ENCODE measurements around the gene CLIC4.
A peak's percentile ranks its signal among the peaks of the same experiment; 100 is the strongest.

The CLIC4 gene

DNA sequence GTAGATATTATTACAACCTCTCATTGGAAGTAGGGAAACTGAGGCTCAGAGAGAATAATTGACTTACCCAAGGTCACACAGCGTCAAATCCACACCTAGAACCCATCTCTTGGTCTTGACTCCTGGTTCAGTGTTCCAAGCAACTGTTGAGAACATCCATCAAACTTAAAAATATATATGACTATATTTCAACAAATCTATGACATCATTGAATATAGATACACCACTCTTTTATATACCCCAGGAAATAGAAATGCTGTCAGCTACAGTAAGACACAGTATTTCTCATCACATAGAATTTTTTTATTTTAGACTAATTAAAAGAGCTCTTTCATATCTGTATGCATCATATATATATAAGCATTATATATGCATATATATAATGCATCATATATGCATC, 127.9 kb downstream of the CLIC4 start:
- H3K27me3 ChIP-seq (replicated peaks in 2 of 5; ENCODE audit: control insufficient read depth in 4 of 5, insufficient read depth in 5 of 5, low read length in 4 of 5) = no peaks in the 10 kb centered on the region
- no peaks in the 10 kb centered on the region for H3K36me3 ChIP-seq (ENCODE audit: control insufficient read depth in 4 of 4, insufficient read depth in 4 of 4, low read length in 3 of 4)
- no peak for DNase-seq
- H3K4me3 ChIP-seq (ENCODE audit: control insufficient read depth in 1 of 7, extremely low read depth in 1 of 7, insufficient read depth in 4 of 7, low read depth in 2 of 7, low read length in 6 of 7) = no peak overlapping the region
- H3K27ac ChIP-seq (ENCODE audit: insufficient read depth in 1 of 2, low read depth in 1 of 2, low read length in 2 of 2, poor library complexity in 1 of 2, severe bottlenecking in 2 of 2) = no peak overlapping the region
- ChIA-PET POLR2A (interaction anchor here (1.0 to 2.2 kb wide), 2 partner anchors 23 to 24 kb away, joined by 3 to 11 read pairs; no protein-coding TSS in a partner anchor), CTCF (interaction anchor here (1.5 to 6.2 kb wide), 4 partner anchors 9 to 24 kb away, joined by 3 to 38 read pairs (median 12); no protein-coding TSS in a partner anchor)
- WGBS (ENCODE audit: insufficient coverage) = no CpG with 5 or more reads among the region's 1 CpG
- peaks cover 2 to 75% (median 45%) of the 10 kb centered on the region in 4 experiments for H3K4me1 ChIP-seq (ENCODE audit: control extremely low read depth in 1 of 4, control insufficient read depth in 4 of 4, insufficient read depth in 4 of 4, low read length in 3 of 4)
- no peaks in the 10 kb centered on the region for H3K9me3 ChIP-seq (ENCODE audit: control extremely low read depth in 1 of 5, control insufficient read depth in 4 of 5, insufficient read depth in 2 of 5, low read depth in 1 of 5, low read length in 4 of 5)

- Histone ChIP-seq H3K36me3 (ENCODE audit: control insufficient read depth in 4 of 4, insufficient read depth in 4 of 4, low read length in 3 of 4) (no peaks in the 10 kb centered on the region), H3K27me3 (replicated peaks in 2 of 5; ENCODE audit: control insufficient read depth in 4 of 5, insufficient read depth in 5 of 5, low read length in 4 of 5) (no peaks in the 10 kb centered on the region), H3K4me1 (ENCODE audit: control extremely low read depth in 1 of 4, control insufficient read depth in 4 of 4, insufficient read depth in 4 of 4, low read length in 3 of 4) (peaks cover 2 to 74% (median 39%) of the 10 kb centered on the region in 4 experiments), H3K9me3 (ENCODE audit: control extremely low read depth in 1 of 5, control insufficient read depth in 4 of 5, insufficient read depth in 2 of 5, low read depth in 1 of 5, low read length in 4 of 5) (no peaks in the 10 kb centered on the region), H3K4me3 (ENCODE audit: control insufficient read depth in 1 of 7, extremely low read depth in 1 of 7, insufficient read depth in 4 of 7, low read depth in 2 of 7, low read length in 6 of 7) (no peak overlapping the region), H3K27ac (ENCODE audit: insufficient read depth in 1 of 2, low read depth in 1 of 2, low read length in 2 of 2, poor library complexity in 1 of 2, severe bottlenecking in 2 of 2) (no peak overlapping the region)
- 90% methylated on average over 4 of the region's 7 CpGs for WGBS (ENCODE audit: insufficient coverage)
- no peak for DNase-seq
- ChIA-PET CTCF (interaction anchor here (1.7 to 6.2 kb wide), 3 partner anchors 23 to 25 kb away, joined by 9 to 38 read pairs (median 21); no protein-coding TSS in a partner anchor), POLR2A (interaction anchor here (0.6 to 2.2 kb wide), 3 partner anchors 9 to 25 kb away, joined by 3 to 11 read pairs (median 4); no protein-coding TSS in a partner anchor)
Observed at GRCh38 chr1:24874056-24874455, 128.8 kb downstream of the CLIC4 start.

DNA sequence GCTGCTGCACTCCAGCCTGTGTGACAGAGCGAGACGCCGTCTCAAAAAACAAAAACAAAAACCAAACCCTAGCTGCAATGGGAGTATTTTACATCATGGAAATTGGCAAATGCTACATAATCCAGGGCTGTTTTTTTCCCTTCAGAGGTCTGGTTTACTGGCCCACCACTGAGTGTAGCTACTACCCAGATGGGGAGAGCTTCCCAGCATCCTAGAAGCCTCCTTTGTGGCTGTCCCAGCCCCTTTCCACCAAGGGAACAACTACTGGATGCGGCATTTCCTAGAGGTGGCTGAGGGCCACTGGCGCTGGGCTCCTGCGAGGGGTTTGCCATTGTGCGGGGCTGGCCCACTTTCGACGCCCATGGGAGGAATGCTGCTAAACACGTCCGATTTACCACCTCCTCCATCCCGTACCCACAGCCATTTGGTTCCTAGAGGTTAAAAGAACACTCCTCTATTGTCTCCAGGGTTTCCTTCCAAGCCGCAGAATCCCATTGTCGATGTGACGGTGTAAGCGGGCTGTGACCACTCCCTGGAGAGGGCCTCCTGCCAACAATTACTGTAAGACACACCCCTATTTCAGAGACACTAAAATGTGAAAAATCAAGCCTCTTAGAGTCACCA, 129.5 kb downstream of the CLIC4 start:
- peaks cover 0 to 1% (median 0%) of the 10 kb centered on the region in 5 experiments for H3K9me3 ChIP-seq (ENCODE audit: control extremely low read depth in 1 of 5, control insufficient read depth in 4 of 5, insufficient read depth in 2 of 5, low read depth in 1 of 5, low read length in 4 of 5)
- no peak overlapping the region for H3K27ac ChIP-seq (ENCODE audit: insufficient read depth in 1 of 2, low read depth in 1 of 2, low read length in 2 of 2, poor library complexity in 1 of 2, severe bottlenecking in 2 of 2)
- no peak for DNase-seq
- ChIA-PET CTCF (interaction anchor here (0.7 to 6.2 kb wide), 6 partner anchors 12 to 923 kb away, joined by 3 to 38 read pairs (median 4); no protein-coding TSS in a partner anchor), POLR2A (interaction anchor here (0.6 kb wide), 1 partner anchor 10 kb away, joined by 4 read pairs; no protein-coding TSS in a partner anchor)
- H3K4me3 ChIP-seq (ENCODE audit: control insufficient read depth in 1 of 7, extremely low read depth in 1 of 7, insufficient read depth in 4 of 7, low read depth in 2 of 7, low read length in 6 of 7) = no peak overlapping the region
- no peaks in the 10 kb centered on the region for H3K27me3 ChIP-seq (replicated peaks in 2 of 5; ENCODE audit: control insufficient read depth in 4 of 5, insufficient read depth in 5 of 5, low read length in 4 of 5)
- H3K36me3 ChIP-seq (ENCODE audit: control insufficient read depth in 4 of 4, insufficient read depth in 4 of 4, low read length in 3 of 4) = no peaks in the 10 kb centered on the region
- H3K4me1 ChIP-seq (ENCODE audit: control extremely low read depth in 1 of 4, control insufficient read depth in 4 of 4, insufficient read depth in 4 of 4, low read length in 3 of 4) = peaks cover 2 to 69% (median 34%) of the 10 kb centered on the region in 4 experiments
- 88% methylated on average over 10 of the region's 16 CpGs for WGBS (ENCODE audit: insufficient coverage)

DNA sequence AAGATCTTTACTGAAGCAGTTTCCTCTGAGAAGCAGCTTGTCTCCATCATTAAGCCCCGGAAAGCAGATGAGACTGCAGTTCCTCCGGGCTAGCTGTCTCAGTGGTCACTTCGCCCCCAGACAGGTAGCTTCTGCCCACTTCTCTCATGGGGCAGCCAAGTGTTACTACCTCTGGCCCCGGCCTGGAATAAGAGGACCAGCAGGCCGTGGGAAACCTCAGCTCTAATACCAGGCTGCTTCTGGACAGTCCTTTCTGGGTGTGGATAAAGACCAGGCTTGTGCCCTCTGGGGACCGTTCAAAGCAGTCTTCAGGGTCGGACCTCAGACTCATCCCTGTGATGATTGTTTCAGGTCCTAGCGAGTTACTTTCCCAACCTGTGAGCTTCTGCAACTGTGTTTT, 130.0 kb downstream of the CLIC4 start:
- Histone ChIP-seq H3K27me3 (replicated peaks in 2 of 5; ENCODE audit: control insufficient read depth in 4 of 5, insufficient read depth in 5 of 5, low read length in 4 of 5) (no peaks in the 10 kb centered on the region), H3K9me3 (ENCODE audit: control extremely low read depth in 1 of 5, control insufficient read depth in 4 of 5, insufficient read depth in 2 of 5, low read depth in 1 of 5, low read length in 4 of 5) (peaks cover 0 to 1% (median 0%) of the 10 kb centered on the region in 5 experiments), H3K4me3 (ENCODE audit: control insufficient read depth in 1 of 7, extremely low read depth in 1 of 7, insufficient read depth in 4 of 7, low read depth in 2 of 7, low read length in 6 of 7) (no peak overlapping the region), H3K4me1 (ENCODE audit: control extremely low read depth in 1 of 4, control insufficient read depth in 4 of 4, insufficient read depth in 4 of 4, low read length in 3 of 4) (peaks cover 2 to 64% (median 29%) of the 10 kb centered on the region in 4 experiments), H3K36me3 (ENCODE audit: control insufficient read depth in 4 of 4, insufficient read depth in 4 of 4, low read length in 3 of 4) (no peaks in the 10 kb centered on the region), H3K27ac (ENCODE audit: insufficient read depth in 1 of 2, low read depth in 1 of 2, low read length in 2 of 2, poor library complexity in 1 of 2, severe bottlenecking in 2 of 2) (no peak overlapping the region)
- 97% methylated on average over 7 of the region's 8 CpGs for WGBS (ENCODE audit: insufficient coverage)
- DNase-seq = no peak
- ChIA-PET CTCF (interaction anchor here (0.7 to 6.2 kb wide), 6 partner anchors 12 to 923 kb away, joined by 3 to 38 read pairs (median 4); no protein-coding TSS in a partner anchor), POLR2A (no interaction called here)

GRCh38 chr1:24875991-24876506, 130.8 kb downstream of the CLIC4 start:
- Histone ChIP-seq H3K4me1 (ENCODE audit: control extremely low read depth in 1 of 4, control insufficient read depth in 4 of 4, insufficient read depth in 4 of 4, low read length in 3 of 4) (peaks cover 2 to 56% (median 21%) of the 10 kb centered on the region in 4 experiments), H3K4me3 (ENCODE audit: control insufficient read depth in 1 of 7, extremely low read depth in 1 of 7, insufficient read depth in 4 of 7, low read depth in 2 of 7, low read length in 6 of 7) (no peak overlapping the region), H3K9me3 (ENCODE audit: control extremely low read depth in 1 of 5, control insufficient read depth in 4 of 5, insufficient read depth in 2 of 5, low read depth in 1 of 5, low read length in 4 of 5) (peaks cover 0 to 1% (median 0%) of the 10 kb centered on the region in 5 experiments), H3K27me3 (replicated peaks in 2 of 5; ENCODE audit: control insufficient read depth in 4 of 5, insufficient read depth in 5 of 5, low read length in 4 of 5) (no peaks in the 10 kb centered on the region), H3K36me3 (ENCODE audit: control insufficient read depth in 4 of 4, insufficient read depth in 4 of 4, low read length in 3 of 4) (no peaks in the 10 kb centered on the region), H3K27ac (ENCODE audit: insufficient read depth in 1 of 2, low read depth in 1 of 2, low read length in 2 of 2, poor library complexity in 1 of 2, severe bottlenecking in 2 of 2) (no peak overlapping the region)
- ChIA-PET CTCF (interaction anchor here (1.0 to 6.2 kb wide), 5 partner anchors 11 to 37 kb away, joined by 3 to 38 read pairs (median 3); no protein-coding TSS in a partner anchor), POLR2A (no interaction called here)
- 89% methylated on average over 3 of the region's 8 CpGs for WGBS (ENCODE audit: insufficient coverage)
- DNase-seq = no peak

DNA sequence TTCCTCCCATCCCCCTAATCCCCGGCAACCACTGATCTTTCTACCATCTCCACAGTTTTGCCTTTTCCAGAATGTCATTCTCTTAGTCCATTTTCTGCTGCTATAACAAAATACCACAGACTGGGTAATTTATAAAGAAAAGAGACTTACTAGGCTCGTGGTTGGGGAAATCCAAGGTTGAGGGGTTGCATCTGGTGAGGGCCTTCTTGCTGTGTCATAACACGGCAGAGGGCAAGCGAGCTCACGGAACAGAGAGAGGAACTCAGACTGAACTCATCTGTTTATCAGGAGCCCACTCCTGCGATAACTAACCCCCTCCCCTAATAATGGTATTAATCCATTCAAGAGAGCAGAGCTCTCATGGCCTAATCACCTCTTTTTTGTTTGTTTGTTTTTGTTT, 132.8 kb downstream of the CLIC4 start:
- Histone ChIP-seq H3K27me3 (replicated peaks in 2 of 5; ENCODE audit: control insufficient read depth in 4 of 5, insufficient read depth in 5 of 5, low read length in 4 of 5) (no peaks in the 10 kb centered on the region), H3K9me3 (ENCODE audit: control extremely low read depth in 1 of 5, control insufficient read depth in 4 of 5, insufficient read depth in 2 of 5, low read depth in 1 of 5, low read length in 4 of 5) (peaks cover 0 to 1% (median 0%) of the 10 kb centered on the region in 5 experiments), H3K36me3 (ENCODE audit: control insufficient read depth in 4 of 4, insufficient read depth in 4 of 4, low read length in 3 of 4) (no peaks in the 10 kb centered on the region), H3K27ac (ENCODE audit: insufficient read depth in 1 of 2, low read depth in 1 of 2, low read length in 2 of 2, poor library complexity in 1 of 2, severe bottlenecking in 2 of 2) (no peak overlapping the region), H3K4me3 (ENCODE audit: control insufficient read depth in 1 of 7, extremely low read depth in 1 of 7, insufficient read depth in 4 of 7, low read depth in 2 of 7, low read length in 6 of 7) (no peak overlapping the region), H3K4me1 (ENCODE audit: control extremely low read depth in 1 of 4, control insufficient read depth in 4 of 4, insufficient read depth in 4 of 4, low read length in 3 of 4) (peaks cover 0 to 36% (median 1%) of the 10 kb centered on the region in 4 experiments)
- WGBS (ENCODE audit: insufficient coverage) = 92% methylated on average over 4 of the region's 6 CpGs
- peak in 2 of 3 donors; percentile 60 to 62 for DNase-seq
- POLR2A ChIA-PET = no interaction called here
- CTCF ChIA-PET = interaction anchor here (1.5 to 2.0 kb wide), 2 partner anchors 18 to 20 kb away, joined by 6 to 8 read pairs; no protein-coding TSS in a partner anchor
